Measurements from ENCODE around the gene BMP5. TPM values are rescaled to one million over a fixed set of nuclear protein-coding genes. Genes with fewer than 3 reads are reported as not detected.

The BMP5 gene
- total and polyA plus RNA-seq, 2 of the 8 experiments (the other 6 are each of a cell fraction or from before 2014, with no cell fraction given), result 0.02 TPM; not detected in 1

DNA sequence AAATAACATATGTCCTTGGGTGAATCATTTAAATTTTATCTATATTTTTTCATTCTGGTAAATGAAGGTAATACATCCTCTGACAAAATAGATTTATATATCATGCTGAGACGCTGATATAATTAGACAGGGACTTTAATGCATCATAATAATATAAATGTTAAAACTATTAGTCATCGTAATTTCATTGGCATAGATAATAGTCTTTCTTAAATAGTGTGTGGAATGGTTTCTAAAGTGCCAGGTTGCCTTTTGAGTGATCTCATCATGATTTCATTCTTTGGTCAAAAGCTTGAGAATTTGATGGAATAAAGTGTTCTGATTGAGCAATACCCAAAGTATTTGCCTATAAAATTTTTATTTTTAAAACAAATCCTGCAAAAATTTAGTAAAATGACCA, 43.2 kb upstream of the BMP5 start:
- Histone ChIP-seq H4K5ac (ENCODE audit: insufficient read length, low read depth, low read length) (no peak overlapping the region), H3K36me3 (ENCODE audit: control insufficient read depth in 2 of 4, insufficient read depth in 4 of 4, low read length in 3 of 4) (no peaks in the 10 kb centered on the region), H3K23ac (ENCODE audit: insufficient read length) (no peak overlapping the region), H2AK5ac (ENCODE audit: low read depth, low read length) (no peak overlapping the region), H3K79me2 (ENCODE audit: control insufficient read depth in 1 of 2, insufficient read depth in 2 of 2, low read length in 2 of 2) (no peaks in the 10 kb centered on the region), H3K14ac (ENCODE audit: insufficient read length) (no peak overlapping the region), H4K20me1 (replicated peaks in 1 of 2; ENCODE audit: control insufficient read depth in 1 of 2, insufficient read depth in 2 of 2, low read length in 2 of 2) (no peaks in the 10 kb centered on the region), H2BK12ac (ENCODE audit: low read depth, low read length) (no peak overlapping the region), H3K23me2 (ENCODE audit: low read depth, low read length) (no peaks in the 10 kb centered on the region), H3K4me3 (ENCODE audit: extremely low read depth in 1 of 4, insufficient read depth in 2 of 4, low read depth in 3 of 4, low read length in 4 of 4) (no peak overlapping the region), H2BK20ac (ENCODE audit: low read length) (no peak overlapping the region), H3K4me2 (ENCODE audit: insufficient read depth in 1 of 2, low read depth in 2 of 2, low read length in 2 of 2) (no peak overlapping the region), H3K27ac (ENCODE audit: low read depth, low read length) (no peak overlapping the region), H2BK120ac (replicated peaks; ENCODE audit: low read depth, low read length) (no peak overlapping the region), H3K9ac (replicated peaks in 1 of 4; ENCODE audit: extremely low read depth in 1 of 4, low read depth in 3 of 4, low read length in 3 of 4) (no peak overlapping the region), H3K79me1 (ENCODE audit: low read depth, low read length) (no peaks in the 10 kb centered on the region), H3K9me3 (ENCODE audit: insufficient read depth in 2 of 2, low read depth in 1 of 2, low read length in 1 of 2) (no peaks in the 10 kb centered on the region), H3K4me1 (replicated peaks in 1 of 4; ENCODE audit: control insufficient read depth in 3 of 4, insufficient read depth in 4 of 4, low read length in 3 of 4) (peaks cover 0 to 2% (median under 1%) of the 10 kb centered on the region in 4 experiments; a peak in 3 of 7 replicates), H3K27me3 (replicated peaks in 1 of 4; ENCODE audit: control insufficient read depth in 3 of 4, extremely low read depth in 1 of 4, insufficient read depth in 3 of 4, low read length in 3 of 4) (no peaks in the 10 kb centered on the region), H4K91ac (replicated peaks; ENCODE audit: insufficient read length, low read length) (no peak overlapping the region), H2BK5ac (ENCODE audit: low read depth, low read length) (no peak overlapping the region), H4K8ac (ENCODE audit: extremely low read depth, insufficient read depth, low read length) (no peak overlapping the region), H2BK15ac (ENCODE audit: low read length) (no peak overlapping the region), H3K56ac (replicated peaks; ENCODE audit: insufficient read length, low read depth, low read length) (no peak overlapping the region), H2AFZ (ENCODE audit: low read length) (no peak overlapping the region), H3K4ac (replicated peaks; ENCODE audit: insufficient read length, low read depth, low read length) (no peak overlapping the region), H3K18ac (ENCODE audit: extremely low read depth, low read length) (no peak overlapping the region)
- DNase-seq (ENCODE audit: low read depth in 1 of 2, low spot score in 2 of 2) (no peak), FAIRE-seq (no peak)
- 46% methylated on average over 2 of the region's 2 CpGs; no CpG with 5 or more reads in 1 of the 2 experiments for WGBS, 2 experiments (ENCODE audit: extremely low coverage in 1 of 2, insufficient coverage in 1 of 2, insufficient read length in 1 of 2, insufficient replicate concordance in 2 of 2, low coverage in 1 of 2, low lambda C conversion rate in 2 of 2, missing lambda C conversion rate in 1 of 2)
- ChIA-PET CTCF (ENCODE audit: partially characterized antibody) (no interaction called here), POLR2A (ENCODE audit: partially characterized antibody) (no interaction called here)
- TF ChIP-seq, protein P1, sequence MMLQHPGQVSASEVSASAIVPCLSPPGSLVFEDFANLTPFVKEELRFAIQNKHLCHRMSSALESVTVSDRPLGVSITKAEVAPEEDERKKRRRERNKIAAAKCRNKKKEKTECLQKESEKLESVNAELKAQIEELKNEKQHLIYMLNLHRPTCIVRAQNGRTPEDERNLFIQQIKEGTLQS (IDR thresholded peaks at IDR 0.05; ENCODE audit: insufficient read depth, low read depth, low read length), result no peak
- TF ChIP-seq NANOG (IDR thresholded peaks at IDR 0.05; ENCODE audit: insufficient read depth, low read depth, low read length, poor library complexity, severe bottlenecking) (no peak), SIX5 (IDR thresholded peaks at IDR 0.05; ENCODE audit: low read depth, low read length) (no peak), JUN (IDR thresholded peaks at IDR 0.05; ENCODE audit: low read depth, low read length) (no peak), GTF2F1 (IDR thresholded peaks at IDR 0.05; ENCODE audit: borderline replicate concordance, low read depth, low read length) (no peak), RXRA (IDR thresholded peaks at IDR 0.05; ENCODE audit: insufficient read depth, low read depth, low read length) (no peak), HDAC2 (IDR thresholded peaks at IDR 0.05; ENCODE audit: borderline replicate concordance in 1 of 2, low read depth in 2 of 2, low read length in 2 of 2) (no peak), TAF7 (optimal IDR thresholded peaks at IDR 0.05; ENCODE audit: borderline replicate concordance, low read depth, low read length) (no peak), FOSL1 (IDR thresholded peaks at IDR 0.05; ENCODE audit: insufficient read depth, low read depth, low read length) (no peak), KDM5A (IDR thresholded peaks at IDR 0.05; ENCODE audit: low read length) (no peak), SP2 (IDR thresholded peaks at IDR 0.05; ENCODE audit: low read length) (no peak), TCF12 (IDR thresholded peaks at IDR 0.05; ENCODE audit: low read depth, low read length) (no peak), GABPA (IDR thresholded peaks at IDR 0.05; ENCODE audit: borderline replicate concordance, insufficient read depth, low read length) (no peak), ASH2L (IDR thresholded peaks at IDR 0.05; ENCODE audit: low read length) (no peak)
